IPS-11a (cell line): ENCODE results near the gene RAVER1.
"Not testable (repeated sequence)": the region's sequence is repeated elsewhere in the genome, so short reads cannot be mapped to it uniquely, and the experiment has no call there.

Experiments used
- H3K4me3 ChIP-seq: one replicate; pipeline ENCODE4 v1.5.1; 2013; ENCODE audit warnings: low read depth, low read length, control low read depth

The RAVER1 gene

GRCh38 chr19:10291554-10292205, 41.6 kb downstream of the RAVER1 start:
- H3K4me3 ChIP-seq, result no peak overlapping the region

- H3K4me3 ChIP-seq, result peak overlapping the region; percentile 31
Measured at GRCh38 chr19:10290876-10291553, 42.3 kb downstream of the RAVER1 start.

DNA sequence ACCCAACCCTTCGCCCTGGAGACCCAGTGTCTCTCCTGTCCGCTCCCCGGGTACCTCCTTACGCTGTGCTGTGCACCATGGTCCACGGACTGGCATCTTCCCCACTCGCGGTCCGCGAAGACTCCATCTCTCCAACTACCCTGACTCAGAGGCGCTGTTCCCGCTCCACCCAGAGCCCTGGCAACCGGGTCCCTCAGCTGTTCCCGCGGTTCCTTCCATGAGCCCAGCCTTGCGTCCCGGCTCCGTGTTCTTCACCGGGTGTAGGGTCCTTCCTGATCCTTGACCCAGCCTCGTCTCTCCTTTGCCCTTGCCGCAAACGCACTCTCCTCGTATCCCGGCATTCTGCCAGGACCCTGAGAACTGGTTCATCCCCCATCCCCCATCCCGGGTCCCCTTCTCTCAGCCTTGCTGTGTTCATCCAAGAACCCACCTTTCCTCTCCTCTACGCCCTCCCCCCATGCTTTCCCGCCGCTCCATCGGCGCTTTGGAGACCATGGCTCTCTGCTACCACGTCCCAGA, 42.9 kb downstream of the RAVER1 start:
- peak overlapping the region; percentile 41 for H3K4me3 ChIP-seq

- peak within 1 kb of the TSS; percentile 41 for H3K4me3 ChIP-seq
Measured at GRCh38 chr19:10289836-10290356, 43.4 kb downstream of the RAVER1 start, which contains the start of gene ICAM5. TSS of gene ICAM5 (plus strand) at chr19:10289952. CDS start at chr19:10290044, 92 bp downstream.

DNA sequence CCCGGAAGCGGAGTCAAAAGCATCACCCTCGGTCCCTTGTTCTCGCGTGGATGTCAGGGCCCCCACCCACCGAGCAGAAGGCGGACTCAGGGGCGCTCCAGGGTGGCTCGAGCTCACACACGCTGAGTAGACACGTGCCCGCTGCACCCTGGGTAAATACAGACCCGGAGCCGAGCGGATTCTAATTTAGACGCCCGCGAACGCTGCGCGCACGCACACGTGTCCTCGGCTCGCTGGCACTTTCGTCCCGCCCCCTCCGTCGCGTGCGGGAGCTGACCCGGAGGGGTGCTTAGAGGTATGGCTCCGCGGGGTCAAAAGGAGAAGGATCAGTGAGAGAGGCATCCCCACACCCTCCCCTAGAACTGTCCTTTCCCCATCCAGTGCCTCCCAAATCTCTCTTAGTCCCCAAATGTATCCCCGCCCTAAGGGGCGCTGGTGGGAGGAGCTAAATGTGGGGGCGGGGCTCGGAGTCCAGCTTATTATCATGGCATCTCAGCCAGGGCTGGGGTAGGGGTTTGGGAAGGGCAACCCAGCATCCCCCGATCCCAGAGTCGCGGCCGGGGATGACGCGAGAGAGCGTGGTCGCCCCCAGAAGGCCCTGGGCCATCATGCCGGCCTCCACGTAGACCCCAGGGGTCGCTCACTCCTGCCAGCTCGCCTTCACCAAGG, 44.0 kb downstream of the RAVER1 start:
- peak overlapping the region; percentile 41 for H3K4me3 ChIP-seq

DNA sequence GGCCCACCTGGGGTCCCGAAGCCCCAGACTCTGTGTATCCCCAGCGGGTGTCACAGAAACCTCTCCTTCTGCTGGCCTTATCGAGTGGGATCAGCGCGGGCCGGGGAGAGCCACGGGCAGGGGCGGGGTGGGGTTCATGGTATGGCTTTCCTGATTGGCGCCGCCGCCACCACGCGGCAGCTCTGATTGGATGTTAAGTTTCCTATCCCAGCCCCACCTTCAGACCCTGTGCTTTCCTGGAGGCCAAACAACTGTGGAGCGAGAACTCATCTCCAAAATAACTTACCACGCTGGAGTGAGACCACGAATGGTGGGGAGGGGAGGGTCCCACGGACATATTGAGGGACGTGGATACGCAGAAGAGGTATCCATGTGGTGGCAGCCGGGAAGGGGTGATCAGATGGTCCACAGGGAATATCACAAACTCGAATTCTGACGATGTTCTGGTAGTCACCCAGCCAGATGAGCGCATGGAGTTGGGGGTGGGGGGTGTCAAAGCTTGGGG, 44.6 kb downstream of the RAVER1 start:
- peak overlapping the region; percentile 41 for H3K4me3 ChIP-seq

DNA sequence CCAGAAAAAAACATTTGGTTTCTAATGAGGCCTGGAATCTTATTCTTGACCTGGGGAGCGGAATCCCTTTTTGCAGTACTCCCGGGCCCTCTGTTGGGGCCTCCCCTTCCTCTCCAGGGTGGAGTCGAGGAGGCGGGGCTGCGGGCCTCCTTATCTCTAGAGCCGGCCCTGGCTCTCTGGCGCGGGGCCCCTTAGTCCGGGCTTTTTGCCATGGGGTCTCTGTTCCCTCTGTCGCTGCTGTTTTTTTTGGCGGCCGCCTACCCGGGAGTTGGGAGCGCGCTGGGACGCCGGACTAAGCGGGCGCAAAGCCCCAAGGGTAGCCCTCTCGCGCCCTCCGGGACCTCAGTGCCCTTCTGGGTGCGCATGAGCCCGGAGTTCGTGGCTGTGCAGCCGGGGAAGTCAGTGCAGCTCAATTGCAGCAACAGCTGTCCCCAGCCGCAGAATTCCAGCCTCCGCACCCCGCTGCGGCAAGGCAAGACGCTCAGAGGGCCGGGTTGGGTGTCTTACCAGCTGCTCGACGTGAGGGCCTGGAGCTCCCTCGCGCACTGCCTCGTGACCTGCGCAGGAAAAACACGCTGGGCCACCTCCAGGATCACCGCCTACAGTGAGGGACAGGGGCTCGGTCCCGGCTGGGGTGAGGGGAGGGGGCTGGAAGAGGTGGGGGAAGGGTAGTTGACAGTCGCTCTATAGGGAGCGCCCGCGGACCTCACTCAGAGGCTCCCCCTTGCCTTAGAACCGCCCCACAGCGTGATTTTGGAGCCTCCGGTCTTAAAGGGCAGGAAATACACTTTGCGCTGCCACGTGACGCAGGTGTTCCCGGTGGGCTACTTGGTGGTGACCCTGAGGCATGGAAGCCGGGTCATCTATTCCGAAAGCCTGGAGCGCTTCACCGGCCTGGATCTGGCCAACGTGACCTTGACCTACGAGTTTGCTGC, 46.3 kb downstream of the RAVER1 start, which contains the start of gene ICAM4:
Gene ICAM4, plus strand, starts transcription at position 153 of the 935 bp plus-strand sequence. Its CDS starts 58 bp downstream, at position 211.
- H3K4me3 ChIP-seq, result peak within 1 kb of the TSS; percentile 24

DNA sequence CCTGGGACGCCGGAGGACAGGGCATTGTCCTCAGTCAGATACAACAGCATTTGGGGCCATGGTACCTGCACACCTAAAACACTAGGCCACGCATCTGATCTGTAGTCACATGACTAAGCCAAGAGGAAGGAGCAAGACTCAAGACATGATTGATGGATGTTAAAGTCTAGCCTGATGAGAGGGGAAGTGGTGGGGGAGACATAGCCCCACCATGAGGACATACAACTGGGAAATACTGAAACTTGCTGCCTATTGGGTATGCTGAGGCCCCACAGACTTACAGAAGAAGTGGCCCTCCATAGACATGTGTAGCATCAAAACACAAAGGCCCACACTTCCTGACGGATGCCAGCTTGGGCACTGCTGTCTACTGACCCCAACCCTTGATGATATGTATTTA, 47.9 kb downstream of the RAVER1 start:
- H3K4me3 ChIP-seq, result no peak overlapping the region

- no peak overlapping the region for H3K4me3 ChIP-seq
Measured at GRCh38 chr19:10284960-10285278, 48.4 kb downstream of the RAVER1 start.

DNA sequence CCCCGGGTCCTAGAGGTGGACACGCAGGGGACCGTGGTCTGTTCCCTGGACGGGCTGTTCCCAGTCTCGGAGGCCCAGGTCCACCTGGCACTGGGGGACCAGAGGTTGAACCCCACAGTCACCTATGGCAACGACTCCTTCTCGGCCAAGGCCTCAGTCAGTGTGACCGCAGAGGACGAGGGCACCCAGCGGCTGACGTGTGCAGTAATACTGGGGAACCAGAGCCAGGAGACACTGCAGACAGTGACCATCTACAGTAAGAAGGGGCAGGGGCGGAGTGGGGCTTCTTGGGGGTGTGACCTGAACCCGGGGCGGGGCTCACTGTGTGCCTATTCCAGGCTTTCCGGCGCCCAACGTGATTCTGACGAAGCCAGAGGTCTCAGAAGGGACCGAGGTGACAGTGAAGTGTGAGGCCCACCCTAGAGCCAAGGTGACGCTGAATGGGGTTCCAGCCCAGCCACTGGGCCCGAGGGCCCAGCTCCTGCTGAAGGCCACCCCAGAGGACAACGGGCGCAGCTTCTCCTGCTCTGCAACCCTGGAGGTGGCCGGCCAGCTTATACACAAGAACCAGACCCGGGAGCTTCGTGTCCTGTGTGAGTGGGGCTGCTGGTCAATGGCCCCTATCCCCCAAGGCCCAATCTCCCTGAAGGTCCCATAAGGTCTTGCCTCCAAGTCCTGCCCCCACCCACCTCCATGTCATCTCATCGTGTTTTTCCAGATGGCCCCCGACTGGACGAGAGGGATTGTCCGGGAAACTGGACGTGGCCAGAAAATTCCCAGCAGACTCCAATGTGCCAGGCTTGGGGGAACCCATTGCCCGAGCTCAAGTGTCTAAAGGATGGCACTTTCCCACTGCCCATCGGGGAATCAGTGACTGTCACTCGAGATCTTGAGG, 49.0 kb downstream of the RAVER1 start:
- no peak overlapping the region for H3K4me3 ChIP-seq

GRCh38 chr19:10283301-10284064, 49.8 kb downstream of the RAVER1 start:
- H3K4me3 ChIP-seq, result no peak overlapping the region

DNA sequence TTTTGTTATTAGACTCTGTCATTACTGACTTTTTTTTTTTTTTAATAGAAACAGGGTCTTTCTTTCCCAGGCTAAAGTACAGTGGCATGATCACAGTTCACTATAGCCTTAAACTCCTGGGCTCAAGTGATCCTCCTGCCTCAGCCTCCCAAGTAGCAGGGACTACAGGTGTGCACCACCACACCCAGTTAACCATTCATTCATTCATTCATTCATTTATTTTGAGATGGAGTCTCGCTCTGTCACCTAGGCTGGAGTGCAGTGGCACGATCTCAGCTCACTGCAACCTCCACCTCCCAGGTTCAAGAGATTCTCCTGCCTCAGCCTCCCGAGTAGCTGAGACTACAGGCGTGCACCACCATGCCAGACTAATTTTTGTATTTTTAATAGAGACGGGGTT, 51.3 kb downstream of the RAVER1 start:
- not testable (repeated sequence) for H3K4me3 ChIP-seq

GRCh38 chr19:10279737-10280442, 53.4 kb downstream of the RAVER1 start:
- no peak overlapping the region for H3K4me3 ChIP-seq

GRCh38 chr19:10278935-10279334, 54.4 kb downstream of the RAVER1 start:
- no peak overlapping the region for H3K4me3 ChIP-seq

DNA sequence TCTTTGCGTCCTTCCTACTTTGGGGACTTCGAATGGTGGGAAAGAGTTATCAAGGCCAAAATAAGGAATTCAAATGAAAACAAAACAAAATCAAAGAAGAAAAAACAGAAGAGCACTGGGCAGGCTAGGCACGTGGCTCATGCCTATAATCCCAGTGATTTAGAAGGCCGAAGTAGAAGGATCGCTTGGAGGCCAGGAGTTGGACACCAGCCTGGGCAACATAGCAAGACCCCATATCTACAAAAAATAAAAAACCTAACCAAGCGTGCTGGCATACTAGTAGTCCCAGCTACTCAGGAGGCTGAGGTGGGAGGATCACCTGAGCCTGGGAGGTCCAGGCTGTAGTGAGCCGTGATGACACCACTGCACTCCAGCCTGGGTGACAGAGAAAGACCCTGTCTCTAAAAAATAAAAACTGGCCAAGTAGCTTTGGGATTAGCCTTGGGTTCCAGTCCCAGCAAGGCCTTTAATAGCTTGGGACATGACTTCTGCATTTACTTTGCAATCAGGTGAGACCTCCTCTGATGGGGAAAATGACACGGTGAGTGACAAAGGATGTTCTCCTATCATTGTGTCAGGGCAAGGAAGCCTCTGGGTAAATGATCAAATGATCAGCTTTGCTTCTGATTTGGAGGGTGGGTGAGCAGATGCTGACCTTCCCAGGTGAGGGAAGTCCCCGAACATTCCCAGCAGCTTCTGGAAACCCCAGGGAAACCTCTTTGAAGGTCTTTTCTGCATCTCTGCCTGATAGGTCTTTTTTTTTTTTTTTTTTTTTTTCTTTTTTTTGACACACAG, 55.3 kb downstream of the RAVER1 start:
- no peak overlapping the region for H3K4me3 ChIP-seq

- no peak overlapping the region for H3K4me3 ChIP-seq
Measured at GRCh38 chr19:10274589-10274988, 58.7 kb downstream of the RAVER1 start.

- no peak overlapping the region for H3K4me3 ChIP-seq
Measured at GRCh38 chr19:10271543-10272086, 61.7 kb downstream of the RAVER1 start.
